SK-N-SH treated with all-trans-retinoic acid at 6 μM for 48 hours (cell line): ENCODE data around the gene RBM10.
"Not testable (repeated sequence)": the region's sequence is repeated elsewhere in the genome, so short reads cannot be mapped to it uniquely, and the experiment has no call there.

ENCODE experiments used
- ATAC-seq: fragments of 200-7000 bp; cut with Tn5 transposase; 3 replicates; pipeline ENCODE4 v1.9.1; 2020; ENCODE audit warnings: mild to moderate bottlenecking, moderate library complexity
- ARNTL ChIP-seq: fragments of 450-650 bp; formaldehyde crosslinking; IDR thresholded peaks from 2 replicates; pipeline ENCODE4 v1.5.0; 2020; ENCODE audit warnings: low read depth, mild to moderate bottlenecking, moderate library complexity, borderline replicate concordance
- BACH2 ChIP-seq: fragments of 250-450 bp; sonication (Bioruptor Pico); IDR thresholded peaks from 2 replicates; pipeline ENCODE4 v1.9.0; 2021; ENCODE audit warnings: mild to moderate bottlenecking, borderline replicate concordance
- CSDC2 ChIP-seq: fragments of 250-450 bp; sonication (Bioruptor Pico); IDR thresholded peaks from 2 replicates; pipeline ENCODE4 v1.5.0; 2020; ENCODE audit warnings: mild to moderate bottlenecking, moderate library complexity
- OSR1 ChIP-seq: fragments of 250-450 bp; sonication (Bioruptor Pico); IDR thresholded peaks from 2 replicates; pipeline ENCODE4 v1.8.0; 2022; ENCODE audit warnings: moderate library complexity, mild to moderate bottlenecking, inconsistent platforms
- PPARA ChIP-seq: fragments of 250-450 bp; sonication (Bioruptor Pico); IDR thresholded peaks from 2 replicates; pipeline ENCODE4 v1.5.0; 2020; ENCODE audit warnings: mild to moderate bottlenecking, borderline replicate concordance
- RARB ChIP-seq: fragments of 250-450 bp; sonication (Bioruptor Pico); IDR thresholded peaks from 2 replicates; pipeline ENCODE4 v1.8.0; 2021; ENCODE audit warnings: mild to moderate bottlenecking, moderate library complexity
- SNAI2 ChIP-seq: fragments of 250-450 bp; sonication (Bioruptor Pico); IDR thresholded peaks from 2 replicates; pipeline ENCODE4 v1.5.0; 2020; ENCODE audit warnings: mild to moderate bottlenecking, moderate library complexity
- TCF4 ChIP-seq: fragments of 250-450 bp; sonication (Bioruptor Pico); IDR thresholded peaks from 2 replicates; pipeline ENCODE4 v1.8.0; 2021; ENCODE audit warnings: mild to moderate bottlenecking, moderate library complexity, borderline replicate concordance
- TOX ChIP-seq: fragments of 250-450 bp; sonication (Bioruptor Pico); IDR thresholded peaks from 2 replicates; pipeline ENCODE4 v1.8.0; 2021; ENCODE audit warnings: mild to moderate bottlenecking, moderate library complexity, borderline replicate concordance
- ZC3H10 ChIP-seq: fragments of 250-450 bp; sonication (Bioruptor Pico); IDR thresholded peaks from 2 replicates; pipeline ENCODE4 v1.5.1; 2021; ENCODE audit warnings: mild to moderate bottlenecking, moderate library complexity
- ZFP3 ChIP-seq: fragments of 250-450 bp; sonication (Bioruptor Pico); IDR thresholded peaks from 2 replicates; pipeline ENCODE4 v1.5.0; 2020; ENCODE audit warnings: mild to moderate bottlenecking, moderate library complexity
- ZFP30 ChIP-seq: fragments of 450-650 bp; formaldehyde crosslinking; IDR thresholded peaks from 2 replicates; pipeline ENCODE4 v1.5.0; 2022; ENCODE audit warnings: mild to moderate bottlenecking, moderate library complexity
- ZNF565 ChIP-seq: fragments of 450-650 bp; formaldehyde crosslinking; conservative IDR thresholded peaks from 2 replicates; pipeline ENCODE4 v1.5.0; 2020; ENCODE audit warnings: low read depth, mild to moderate bottlenecking, moderate library complexity
- ZNF70 ChIP-seq: fragments of 450-650 bp; formaldehyde crosslinking; IDR thresholded peaks from 2 replicates; pipeline ENCODE4 v1.5.0; 2020; ENCODE audit warnings: mild to moderate bottlenecking, moderate library complexity
- ZNF8 ChIP-seq: fragments of 450-650 bp; formaldehyde crosslinking; IDR thresholded peaks from 2 replicates; pipeline ENCODE4 v1.5.0; 2020; ENCODE audit warnings: mild to moderate bottlenecking, moderate library complexity
- TF ChIP-seq, protein P1 (sequence below): fragments of 250-450 bp; sonication (Bioruptor Pico); IDR thresholded peaks from 2 replicates; pipeline ENCODE4 v1.8.0; 2020; ENCODE audit warnings: mild to moderate bottlenecking, moderate library complexity, borderline replicate concordance
- TF ChIP-seq, protein P2 (sequence below): fragments of 250-450 bp; sonication (Bioruptor Pico); IDR thresholded peaks from 2 replicates; pipeline ENCODE4 v1.5.1; 2021; ENCODE audit warnings: mild to moderate bottlenecking, moderate library complexity
- TF ChIP-seq, protein P3 (sequence below): fragments of 250-450 bp; sonication (Bioruptor Pico); IDR thresholded peaks from 2 replicates; pipeline ENCODE4 v1.8.0; 2021; ENCODE audit warnings: low read depth, mild to moderate bottlenecking, moderate library complexity, borderline replicate concordance
- TF ChIP-seq, protein P4 (sequence below): fragments of 250-450 bp; sonication (Bioruptor Pico); IDR thresholded peaks from 2 replicates; pipeline ENCODE4 v1.5.0; 2020; ENCODE audit warnings: mild to moderate bottlenecking, moderate library complexity

The RBM10 gene

DNA sequence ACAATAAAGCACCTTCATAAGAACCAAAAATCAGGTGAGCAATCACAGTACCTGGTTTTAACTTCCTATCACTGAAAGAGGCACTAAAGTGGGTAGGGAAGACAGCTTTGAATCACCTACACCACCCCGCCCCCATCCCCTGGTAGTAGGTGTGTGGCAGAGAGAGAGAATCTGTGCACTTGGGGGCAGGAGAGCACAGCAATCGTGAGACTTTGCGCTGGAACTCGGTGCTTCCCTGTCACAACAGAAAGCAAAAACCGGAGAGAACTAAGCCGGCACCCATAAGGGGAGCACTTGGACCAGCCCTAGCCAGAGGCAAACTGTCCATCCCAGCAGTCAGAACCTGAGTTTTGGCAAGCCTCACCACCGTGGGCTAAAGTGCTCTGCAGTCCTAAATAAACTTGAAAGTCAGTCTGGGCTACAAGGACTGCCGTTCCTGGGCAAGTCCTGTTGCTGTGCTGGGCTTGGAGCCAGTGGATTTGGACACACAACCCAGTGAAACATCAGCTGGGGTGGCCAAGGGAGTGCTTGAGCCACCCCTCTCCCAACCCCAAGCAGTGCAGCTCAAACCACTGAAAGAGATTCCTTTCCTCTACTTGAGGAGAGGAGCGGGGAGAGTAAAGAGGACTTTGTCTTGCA is 32.6 kb upstream of the RBM10 start:
- no peak for ATAC-seq
- no peak for TF ChIP-seq ARNTL (CRISPR knock-in tag)
- no peak for TF ChIP-seq ZC3H10 (CRISPR knock-in tag)

DNA sequence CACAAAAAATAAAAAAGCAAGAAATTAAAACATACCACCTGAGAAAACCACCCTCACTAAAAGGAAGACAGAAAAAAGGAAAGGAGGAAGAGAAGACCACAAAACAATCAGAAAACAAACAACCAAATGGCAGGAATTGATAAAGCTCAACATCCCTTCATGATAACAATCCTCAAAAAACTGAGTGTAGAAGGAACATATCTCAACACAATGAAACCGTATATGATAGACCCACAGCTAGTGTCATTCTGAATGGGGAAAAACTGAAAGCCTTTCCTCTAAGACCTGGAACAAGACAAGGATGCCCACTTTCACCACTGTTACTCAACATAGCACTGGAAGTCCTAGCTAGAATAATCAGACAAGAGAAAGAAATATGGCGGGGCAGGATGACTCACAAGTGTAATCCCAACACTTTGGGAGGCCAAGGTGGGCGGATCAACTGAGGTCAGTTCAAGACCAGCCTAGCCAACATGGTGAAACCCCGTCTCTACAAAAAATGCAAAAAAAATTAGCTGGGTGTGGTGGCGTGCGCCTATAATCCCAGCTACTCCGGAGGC is 28.4 kb upstream of the RBM10 start:
- not testable (repeated sequence) for ATAC-seq

DNA sequence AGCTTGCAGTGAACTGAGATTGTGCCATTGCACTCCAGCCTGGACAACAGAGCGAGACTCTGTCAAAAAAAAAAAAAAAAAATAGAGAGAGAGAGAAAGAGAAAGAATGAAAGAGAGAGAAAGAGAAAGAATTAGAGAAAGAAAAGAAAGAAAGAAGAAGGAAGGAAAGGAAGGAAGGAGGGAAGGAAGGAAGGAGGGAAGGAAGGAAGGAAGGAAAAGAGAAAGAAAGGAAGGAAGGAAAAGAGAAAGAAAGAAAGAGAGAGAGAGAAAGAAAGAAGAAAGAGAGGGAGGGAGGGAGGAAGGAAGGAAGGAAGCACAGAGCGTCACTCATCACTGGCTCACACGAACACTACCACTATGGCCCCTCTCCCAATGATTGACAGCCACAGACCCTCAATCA is 20.6 kb upstream of the RBM10 start:
- not testable (repeated sequence) for ATAC-seq

DNA sequence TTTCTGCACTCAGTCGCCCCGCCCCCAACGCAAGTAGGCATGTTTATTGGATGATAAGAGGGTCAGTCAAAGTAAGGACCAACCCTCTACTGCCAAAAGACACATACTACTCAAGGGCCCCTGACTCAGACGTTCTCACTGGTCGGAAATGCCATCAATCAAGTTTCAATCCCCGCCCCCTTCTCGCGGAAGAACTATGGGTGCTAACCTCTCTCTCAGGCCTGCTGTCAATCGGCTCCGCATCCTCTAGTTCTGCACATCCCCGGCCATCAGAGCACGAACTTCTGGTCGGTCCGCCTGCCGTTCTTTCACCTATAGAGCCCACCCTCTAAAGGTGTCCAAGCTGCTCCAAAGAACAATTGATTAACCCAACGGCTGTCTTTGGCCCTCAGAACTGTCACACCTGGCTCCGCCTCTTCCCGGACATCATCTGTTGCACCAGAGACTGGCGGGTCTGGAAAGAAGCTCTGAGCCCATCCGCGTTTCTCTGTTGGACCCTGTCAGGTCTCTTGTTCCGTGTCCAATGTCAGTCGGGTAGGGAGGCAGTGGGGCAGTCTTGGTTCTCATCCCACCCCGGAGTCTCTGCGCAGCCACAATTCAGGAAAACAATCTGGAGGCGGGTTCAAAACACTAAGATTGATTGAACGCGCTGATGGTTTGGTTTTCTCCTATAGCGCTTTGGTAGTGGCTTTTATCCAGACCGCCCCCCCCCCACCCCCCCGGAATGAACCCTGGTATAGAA is 15.7 kb upstream of the RBM10 start:
- peak; percentile 98 for ATAC-seq
- TF ChIP-seq TOX (CRISPR knock-in tag): no peak
- TF ChIP-seq ARNTL (CRISPR knock-in tag): no peak
- no peak for TF ChIP-seq ZFP30 (CRISPR knock-in tag)
- no peak for TF ChIP-seq ZNF70 (CRISPR knock-in tag)
- TF ChIP-seq PPARA (CRISPR knock-in tag): no peak

DNA sequence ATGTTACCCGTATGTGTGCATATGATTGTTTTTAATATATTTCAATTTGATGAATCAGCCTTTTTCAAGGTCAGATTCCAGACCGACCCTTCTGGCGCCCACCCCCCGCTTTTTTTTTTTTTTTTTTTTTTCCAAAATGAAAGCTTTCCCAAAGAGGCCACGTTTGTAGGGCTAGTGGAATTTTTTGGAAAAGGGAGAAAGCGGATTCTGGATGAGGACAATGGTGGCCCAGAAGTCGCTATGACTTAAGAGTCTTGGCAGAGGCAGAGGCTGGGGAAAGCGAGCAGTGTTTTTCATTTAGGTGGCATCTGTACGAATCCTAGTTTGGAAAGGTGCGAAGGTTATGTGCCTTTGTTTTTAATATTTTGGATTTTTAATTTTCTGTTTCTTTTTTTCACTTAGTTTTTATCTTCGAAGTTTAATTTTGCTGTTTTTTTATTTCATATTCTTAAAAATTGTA is 15.1 kb upstream of the RBM10 start:
- no peak for TF ChIP-seq PPARA (CRISPR knock-in tag)
- no peak for TF ChIP-seq ZFP3 (CRISPR knock-in tag)
- TF ChIP-seq, protein P1, sequence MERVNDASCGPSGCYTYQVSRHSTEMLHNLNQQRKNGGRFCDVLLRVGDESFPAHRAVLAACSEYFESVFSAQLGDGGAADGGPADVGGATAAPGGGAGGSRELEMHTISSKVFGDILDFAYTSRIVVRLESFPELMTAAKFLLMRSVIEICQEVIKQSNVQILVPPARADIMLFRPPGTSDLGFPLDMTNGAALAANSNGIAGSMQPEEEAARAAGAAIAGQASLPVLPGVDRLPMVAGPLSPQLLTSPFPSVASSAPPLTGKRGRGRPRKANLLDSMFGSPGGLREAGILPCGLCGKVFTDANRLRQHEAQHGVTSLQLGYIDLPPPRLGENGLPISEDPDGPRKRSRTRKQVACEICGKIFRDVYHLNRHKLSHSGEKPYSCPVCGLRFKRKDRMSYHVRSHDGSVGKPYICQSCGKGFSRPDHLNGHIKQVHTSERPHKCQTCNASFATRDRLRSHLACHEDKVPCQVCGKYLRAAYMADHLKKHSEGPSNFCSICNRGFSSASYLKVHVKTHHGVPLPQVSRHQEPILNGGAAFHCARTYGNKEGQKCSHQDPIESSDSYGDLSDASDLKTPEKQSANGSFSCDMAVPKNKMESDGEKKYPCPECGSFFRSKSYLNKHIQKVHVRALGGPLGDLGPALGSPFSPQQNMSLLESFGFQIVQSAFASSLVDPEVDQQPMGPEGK: no peak
- no peak for TF ChIP-seq ZNF565
- TF ChIP-seq CSDC2 (CRISPR knock-in tag): no peak
- no peak for TF ChIP-seq TOX (CRISPR knock-in tag)
- TF ChIP-seq, protein P2, sequence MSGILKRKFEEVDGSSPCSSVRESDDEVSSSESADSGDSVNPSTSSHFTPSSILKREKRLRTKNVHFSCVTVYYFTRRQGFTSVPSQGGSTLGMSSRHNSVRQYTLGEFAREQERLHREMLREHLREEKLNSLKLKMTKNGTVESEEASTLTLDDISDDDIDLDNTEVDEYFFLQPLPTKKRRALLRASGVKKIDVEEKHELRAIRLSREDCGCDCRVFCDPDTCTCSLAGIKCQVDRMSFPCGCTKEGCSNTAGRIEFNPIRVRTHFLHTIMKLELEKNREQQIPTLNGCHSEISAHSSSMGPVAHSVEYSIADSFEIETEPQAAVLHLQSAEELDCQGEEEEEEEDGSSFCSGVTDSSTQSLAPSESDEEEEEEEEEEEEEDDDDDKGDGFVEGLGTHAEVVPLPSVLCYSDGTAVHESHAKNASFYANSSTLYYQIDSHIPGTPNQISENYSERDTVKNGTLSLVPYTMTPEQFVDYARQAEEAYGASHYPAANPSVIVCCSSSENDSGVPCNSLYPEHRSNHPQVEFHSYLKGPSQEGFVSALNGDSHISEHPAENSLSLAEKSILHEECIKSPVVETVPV: no peak
- no peak for TF ChIP-seq OSR1
- TF ChIP-seq RARB (CRISPR knock-in tag): no peak
- no peak for TF ChIP-seq SNAI2 (CRISPR knock-in tag)
- TF ChIP-seq ZNF8 (CRISPR knock-in tag): no peak
- TF ChIP-seq, protein P3, sequence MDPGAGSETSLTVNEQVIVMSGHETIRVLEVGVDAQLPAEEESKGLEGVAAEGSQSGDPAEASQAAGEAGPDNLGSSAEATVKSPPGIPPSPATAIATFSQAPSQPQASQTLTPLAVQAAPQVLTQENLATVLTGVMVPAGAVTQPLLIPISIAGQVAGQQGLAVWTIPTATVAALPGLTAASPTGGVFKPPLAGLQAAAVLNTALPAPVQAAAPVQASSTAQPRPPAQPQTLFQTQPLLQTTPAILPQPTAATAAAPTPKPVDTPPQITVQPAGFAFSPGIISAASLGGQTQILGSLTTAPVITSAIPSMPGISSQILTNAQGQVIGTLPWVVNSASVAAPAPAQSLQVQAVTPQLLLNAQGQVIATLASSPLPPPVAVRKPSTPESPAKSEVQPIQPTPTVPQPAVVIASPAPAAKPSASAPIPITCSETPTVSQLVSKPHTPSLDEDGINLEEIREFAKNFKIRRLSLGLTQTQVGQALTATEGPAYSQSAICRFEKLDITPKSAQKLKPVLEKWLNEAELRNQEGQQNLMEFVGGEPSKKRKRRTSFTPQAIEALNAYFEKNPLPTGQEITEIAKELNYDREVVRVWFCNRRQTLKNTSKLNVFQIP (CRISPR knock-in tag): no peak
- TF ChIP-seq, protein P4, sequence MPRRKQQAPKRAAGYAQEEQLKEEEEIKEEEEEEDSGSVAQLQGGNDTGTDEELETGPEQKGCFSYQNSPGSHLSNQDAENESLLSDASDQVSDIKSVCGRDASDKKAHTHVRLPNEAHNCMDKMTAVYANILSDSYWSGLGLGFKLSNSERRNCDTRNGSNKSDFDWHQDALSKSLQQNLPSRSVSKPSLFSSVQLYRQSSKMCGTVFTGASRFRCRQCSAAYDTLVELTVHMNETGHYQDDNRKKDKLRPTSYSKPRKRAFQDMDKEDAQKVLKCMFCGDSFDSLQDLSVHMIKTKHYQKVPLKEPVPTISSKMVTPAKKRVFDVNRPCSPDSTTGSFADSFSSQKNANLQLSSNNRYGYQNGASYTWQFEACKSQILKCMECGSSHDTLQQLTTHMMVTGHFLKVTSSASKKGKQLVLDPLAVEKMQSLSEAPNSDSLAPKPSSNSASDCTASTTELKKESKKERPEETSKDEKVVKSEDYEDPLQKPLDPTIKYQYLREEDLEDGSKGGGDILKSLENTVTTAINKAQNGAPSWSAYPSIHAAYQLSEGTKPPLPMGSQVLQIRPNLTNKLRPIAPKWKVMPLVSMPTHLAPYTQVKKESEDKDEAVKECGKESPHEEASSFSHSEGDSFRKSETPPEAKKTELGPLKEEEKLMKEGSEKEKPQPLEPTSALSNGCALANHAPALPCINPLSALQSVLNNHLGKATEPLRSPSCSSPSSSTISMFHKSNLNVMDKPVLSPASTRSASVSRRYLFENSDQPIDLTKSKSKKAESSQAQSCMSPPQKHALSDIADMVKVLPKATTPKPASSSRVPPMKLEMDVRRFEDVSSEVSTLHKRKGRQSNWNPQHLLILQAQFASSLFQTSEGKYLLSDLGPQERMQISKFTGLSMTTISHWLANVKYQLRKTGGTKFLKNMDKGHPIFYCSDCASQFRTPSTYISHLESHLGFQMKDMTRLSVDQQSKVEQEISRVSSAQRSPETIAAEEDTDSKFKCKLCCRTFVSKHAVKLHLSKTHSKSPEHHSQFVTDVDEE: no peak
- TF ChIP-seq TCF4 (CRISPR knock-in tag): no peak
- no peak for TF ChIP-seq ZFP30 (CRISPR knock-in tag)
- TF ChIP-seq BACH2 (CRISPR knock-in tag): no peak
- TF ChIP-seq, all 23 proteins: peak for 0
- no peak for ATAC-seq
